Testis (tissue), 2 donors: ENCODE data around the gene KRT7.

Experiments used
- CTCF ChIP-seq, 3 experiments: fragments of 450-650 bp in 2 of 3; fragments of 200-600 bp in 1 of 3; sonication (generic) in 1 of 3; IDR thresholded peaks; one replicate each; pipeline ENCODE4 v1.5.1; 2016 to 2019; ENCODE audit warnings: antibody characterized with exemption in 3 of 3, mild to moderate bottlenecking in 2 of 3, moderate library complexity in 1 of 3
- POLR2A ChIP-seq: fragments of 450-650 bp; IDR thresholded peaks from one replicate; pipeline ENCODE4 v1.6.1; 2017; ENCODE audit warnings: antibody characterized with exemption, mild to moderate bottlenecking, moderate library complexity

- TF ChIP-seq CTCF (IDR thresholded peaks at IDR 0.05): no peak
- TF ChIP-seq POLR2A: no peak
These were observed 44.6 kb downstream of the KRT7 start for GRCh38 chr12:52277486-52278245.
